NCI-H2196 (cell line): ENCODE measurements around the gene TK1.

Source experiments
- DNase-seq: peaks from one replicate; lab custom pipeline; 2025; ENCODE audit not compliant: unreplicated experiment; lab: John Stamatoyannopoulos, UW

The TK1 gene

DNA sequence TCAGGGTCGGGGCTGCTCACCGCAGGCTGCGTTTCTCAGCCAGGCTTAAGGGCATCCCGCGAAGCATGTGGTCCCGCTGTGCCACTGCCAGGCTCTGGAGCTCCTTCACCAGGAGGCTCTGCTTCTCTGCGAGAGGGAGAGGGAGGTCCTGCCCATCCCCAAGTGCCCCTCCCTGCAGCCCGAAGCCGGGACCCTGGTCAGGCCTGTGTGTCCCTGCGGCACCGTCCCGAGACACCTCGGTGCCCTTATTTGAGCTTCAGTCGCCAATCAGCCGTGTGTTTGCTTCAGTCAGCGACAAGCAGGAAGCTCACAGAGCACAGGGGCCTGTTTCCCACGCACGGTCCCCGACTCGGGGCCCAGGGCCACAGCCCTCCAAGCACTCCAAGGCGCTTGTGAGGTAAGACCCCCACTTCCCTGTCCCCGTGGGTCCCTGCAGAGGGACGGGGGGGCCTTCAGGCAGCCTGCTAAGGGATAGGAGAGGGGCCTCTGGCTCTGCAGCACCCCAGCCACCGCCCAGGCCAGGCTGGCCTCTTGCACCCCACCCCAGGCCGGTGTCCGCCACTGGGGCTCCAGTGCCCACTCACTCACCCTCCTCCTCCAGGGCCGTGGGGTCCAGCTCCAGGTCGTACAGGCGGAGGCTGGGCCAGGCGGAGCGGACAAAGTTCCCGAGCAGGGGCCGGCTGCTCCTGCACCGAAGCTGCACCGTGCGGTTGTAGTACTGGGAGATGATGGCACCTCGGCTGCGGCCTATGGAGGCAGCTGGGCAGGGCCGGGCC, 61.5 kb downstream of the TK1 start:
- DNase-seq = no peak

DNA sequence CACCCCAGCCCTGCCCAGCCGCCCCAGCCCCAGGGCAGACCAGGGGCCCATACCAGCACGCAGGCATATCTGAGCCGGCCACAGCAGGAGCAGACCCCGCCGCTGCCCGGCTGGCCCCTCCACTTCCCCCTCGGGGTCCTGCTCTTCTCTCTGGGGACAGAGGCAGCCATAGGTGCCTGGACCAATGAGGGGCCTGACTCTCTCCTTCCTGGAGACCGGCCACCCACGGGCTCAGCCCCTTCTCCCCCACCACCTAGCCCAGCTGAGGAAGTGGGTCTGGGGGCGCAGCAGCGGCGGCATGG, 62.1 kb downstream of the TK1 start:
- DNase-seq = no peak
